ENCODE results near the gene LRRC17. TPM values are rescaled to one million over a fixed set of nuclear protein-coding genes. Genes with fewer than 3 reads are reported as not detected.
"Not testable (repeated sequence)": the region's sequence is repeated elsewhere in the genome, so short reads cannot be mapped to it uniquely, and the experiment has no call there.

LRRC17 gene
- total RNA-seq, 2 donors from 2014 or later = 2.0 to 2.9 TPM

DNA sequence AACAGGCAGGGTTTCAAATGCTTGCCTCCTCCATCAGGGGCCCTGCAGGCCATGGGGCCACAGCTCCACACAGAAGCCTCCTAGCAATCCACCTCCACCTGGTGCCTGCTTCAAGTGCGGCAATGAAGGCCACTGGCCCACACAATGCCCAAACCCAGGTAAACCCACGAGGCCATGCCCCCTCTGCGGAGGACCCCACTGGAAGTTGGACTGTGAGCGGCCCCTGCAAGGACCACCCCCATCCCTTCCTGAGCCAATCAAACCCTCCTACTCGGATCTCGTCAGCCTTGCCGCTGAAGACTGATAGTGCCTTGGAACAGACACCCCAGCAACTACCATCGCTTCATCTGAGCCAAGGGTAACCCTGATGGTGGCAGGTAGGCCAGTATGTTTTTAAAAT lies 63.1 kb downstream of the LRRC17 start:
- Histone ChIP-seq H3K4me3 (no peak overlapping the region), H3K27ac (no peak overlapping the region), H3K27me3 (no peaks in the 10 kb centered on the region), H3K36me3 (replicated peaks in 1 of 2; ENCODE audit: insufficient read depth in 1 of 2, low read depth in 2 of 2) (no peaks in the 10 kb centered on the region), H3K9me3 (no peaks in the 10 kb centered on the region), H3K4me1 (no peaks in the 10 kb centered on the region)
- DNase-seq = no peak
- intact Hi-C loops (cut with DNase I) = no loop called here
- no peak for ATAC-seq
- TF ChIP-seq, protein P1, sequence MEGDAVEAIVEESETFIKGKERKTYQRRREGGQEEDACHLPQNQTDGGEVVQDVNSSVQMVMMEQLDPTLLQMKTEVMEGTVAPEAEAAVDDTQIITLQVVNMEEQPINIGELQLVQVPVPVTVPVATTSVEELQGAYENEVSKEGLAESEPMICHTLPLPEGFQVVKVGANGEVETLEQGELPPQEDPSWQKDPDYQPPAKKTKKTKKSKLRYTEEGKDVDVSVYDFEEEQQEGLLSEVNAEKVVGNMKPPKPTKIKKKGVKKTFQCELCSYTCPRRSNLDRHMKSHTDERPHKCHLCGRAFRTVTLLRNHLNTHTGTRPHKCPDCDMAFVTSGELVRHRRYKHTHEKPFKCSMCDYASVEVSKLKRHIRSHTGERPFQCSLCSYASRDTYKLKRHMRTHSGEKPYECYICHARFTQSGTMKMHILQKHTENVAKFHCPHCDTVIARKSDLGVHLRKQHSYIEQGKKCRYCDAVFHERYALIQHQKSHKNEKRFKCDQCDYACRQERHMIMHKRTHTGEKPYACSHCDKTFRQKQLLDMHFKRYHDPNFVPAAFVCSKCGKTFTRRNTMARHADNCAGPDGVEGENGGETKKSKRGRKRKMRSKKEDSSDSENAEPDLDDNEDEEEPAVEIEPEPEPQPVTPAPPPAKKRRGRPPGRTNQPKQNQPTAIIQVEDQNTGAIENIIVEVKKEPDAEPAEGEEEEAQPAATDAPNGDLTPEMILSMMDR (IDR thresholded peaks at IDR 0.05) = no peak
- no peak for TF ChIP-seq POLR2A (IDR thresholded peaks at IDR 0.05)
- WGBS, 2 donors = 85 to 87% methylated on average over 7 to 8 of the region's 8 CpGs

DNA sequence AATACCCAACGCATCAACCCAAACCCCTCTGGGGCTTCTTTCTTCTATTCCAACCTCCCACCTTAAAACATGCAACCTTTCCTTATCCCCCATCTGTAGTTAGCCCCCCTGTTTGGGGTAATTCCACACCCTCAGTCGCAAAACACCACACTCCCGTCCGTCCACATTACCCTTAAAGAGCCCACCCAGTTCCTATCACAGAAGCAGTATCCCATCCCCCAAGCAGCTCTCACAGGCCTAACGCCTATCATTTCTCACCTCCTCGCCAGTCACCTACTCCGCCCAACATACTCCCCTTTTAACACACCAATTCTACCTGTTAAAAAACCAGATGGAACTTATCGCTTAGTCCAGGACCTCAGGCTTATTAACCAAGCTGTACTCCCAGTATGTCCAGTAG lies 63.7 kb downstream of the LRRC17 start:
- ATAC-seq = no peak
- no peak for DNase-seq
- Histone ChIP-seq H3K4me3 (no peak overlapping the region), H3K9me3 (no peaks in the 10 kb centered on the region), H3K27ac (no peak overlapping the region), H3K4me1 (no peaks in the 10 kb centered on the region), H3K27me3 (no peaks in the 10 kb centered on the region), H3K36me3 (replicated peaks in 1 of 2; ENCODE audit: insufficient read depth in 1 of 2, low read depth in 2 of 2) (no peaks in the 10 kb centered on the region)
- intact Hi-C loops (cut with DNase I) = no loop called here
- 91 to 93% methylated on average over 8 of the region's 8 CpGs for WGBS, 2 donors
- no peak for TF ChIP-seq POLR2A (IDR thresholded peaks at IDR 0.05)
- TF ChIP-seq, protein P1 (IDR thresholded peaks at IDR 0.05) = no peak

DNA sequence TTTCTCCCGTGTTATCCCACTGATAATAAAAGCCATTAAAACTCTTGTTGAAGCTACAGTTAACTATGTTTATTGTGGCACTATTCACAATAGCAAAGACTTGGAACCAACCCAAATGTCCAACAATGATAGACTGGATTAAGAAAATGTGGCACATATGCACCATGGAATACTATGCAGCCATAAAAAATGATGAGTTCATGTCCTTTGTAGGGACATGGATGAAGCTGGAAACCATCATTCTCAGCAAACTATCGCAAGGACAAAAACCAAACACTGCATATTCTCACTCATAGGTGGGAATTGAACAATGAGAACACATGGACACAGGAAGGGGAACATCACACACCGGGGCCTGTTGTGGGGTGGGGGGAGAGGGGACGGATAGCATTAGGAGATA lies 64.8 kb downstream of the LRRC17 start:
- DNase-seq; ATAC-seq; H3K36me3 ChIP-seq (replicated peaks in 1 of 2; ENCODE audit: insufficient read depth in 1 of 2, low read depth in 2 of 2); intact Hi-C loops (cut with DNase I); H3K27me3 ChIP-seq; H3K27ac ChIP-seq; H3K4me1 ChIP-seq; H3K9me3 ChIP-seq; H3K4me3 ChIP-seq: not testable (repeated sequence)
- WGBS, 2 donors = 82 to 94% methylated on average over 4 of the region's 4 CpGs

GRCh38 chr7:102978284-102978683 lies 65.5 kb downstream of the LRRC17 start:
- intact Hi-C loops (cut with DNase I) = no loop called here
- no peaks in the 10 kb centered on the region for H3K9me3 ChIP-seq
- no peaks in the 10 kb centered on the region for H3K36me3 ChIP-seq (replicated peaks in 1 of 2; ENCODE audit: insufficient read depth in 1 of 2, low read depth in 2 of 2)
- 76 to 77% methylated on average over 6 of the region's 6 CpGs for WGBS, 2 donors
- no peaks in the 10 kb centered on the region for H3K4me1 ChIP-seq
- TF ChIP-seq, protein P1 (IDR thresholded peaks at IDR 0.05) = no peak
- TF ChIP-seq POLR2A (IDR thresholded peaks at IDR 0.05) = no peak
- ATAC-seq = no peak
- H3K27ac ChIP-seq = no peak overlapping the region
- peak in 2 of 4 donors; percentile 21 to 82 for DNase-seq
- no peaks in the 10 kb centered on the region for H3K27me3 ChIP-seq
- H3K4me3 ChIP-seq = no peak overlapping the region

- TF ChIP-seq POLR2A (IDR thresholded peaks at IDR 0.05) = no peak
- TF ChIP-seq, protein P1 (IDR thresholded peaks at IDR 0.05) = no peak
- H3K4me3 ChIP-seq = no peak overlapping the region
- DNase-seq (no peak), ATAC-seq (no peak)
- no peak overlapping the region for H3K27ac ChIP-seq
- H3K9me3 ChIP-seq = no peaks in the 10 kb centered on the region
- no peaks in the 10 kb centered on the region for H3K4me1 ChIP-seq
- intact Hi-C loops (cut with DNase I) = no loop called here
- H3K36me3 ChIP-seq (replicated peaks in 1 of 2; ENCODE audit: insufficient read depth in 1 of 2, low read depth in 2 of 2) = no peaks in the 10 kb centered on the region
- H3K27me3 ChIP-seq = no peaks in the 10 kb centered on the region
Measured at GRCh38 chr7:102979670-102980069, 66.9 kb downstream of the LRRC17 start.

Data from body of pancreas (tissue), 4 donors.